Neural progenitor cell (in vitro differentiated cells): ENCODE measurements around the gene WWOX. TPM values are rescaled to one million over a fixed set of nuclear protein-coding genes. Genes with fewer than 3 reads are reported as not detected.

Experiments
- DNase-seq: peaks from one replicate; pipeline ENCODE4 v3.0.0-alpha.2; 2016; ENCODE audit warnings: low spot score
- H2AFZ ChIP-seq: fragments of 200-600 bp; sonication (generic); replicated peaks from 2 replicates; pipeline ENCODE4 v1.6.1; 2016; ENCODE audit warnings: antibody characterized with exemption
- H3F3A ChIP-seq: fragments of 200-600 bp; sonication (generic); 2 replicates; pipeline ENCODE4 v1.6.1; 2016; ENCODE audit warnings: antibody characterized with exemption, low read depth
- H3K27ac ChIP-seq: fragments of 200-600 bp; sonication (generic); 2 replicates; pipeline ENCODE4 v1.5.1; 2016; ENCODE audit warnings: mild to moderate bottlenecking
- H3K27me3 ChIP-seq: fragments of 200-600 bp; sonication (generic); 2 replicates; pipeline ENCODE4 v1.6.1; 2016; ENCODE audit warnings: mild to moderate bottlenecking, moderate library complexity
- H3K36me3 ChIP-seq: fragments of 200-600 bp; sonication (generic); 2 replicates; pipeline ENCODE4 v1.5.1; 2016
- H3K4me1 ChIP-seq: fragments of 200-600 bp; sonication (generic); 2 replicates; pipeline ENCODE4 v1.6.1; 2016; ENCODE audit warnings: mixed run types
- H3K4me2 ChIP-seq: fragments of 200-600 bp; sonication (generic); 2 replicates; pipeline ENCODE4 v1.6.1; 2016
- H3K4me3 ChIP-seq: fragments of 200-600 bp; sonication (generic); 2 replicates; pipeline ENCODE4 v1.5.1; 2016
- H3K79me2 ChIP-seq: fragments of 200-600 bp; sonication (generic); 2 replicates; pipeline ENCODE4 v1.6.1; 2016; ENCODE audit warnings: low read depth
- H3K9ac ChIP-seq: fragments of 200-600 bp; sonication (generic); 2 replicates; pipeline ENCODE4 v1.6.1; 2016
- H3K9me3 ChIP-seq: fragments of 200-600 bp; sonication (generic); 2 replicates; pipeline ENCODE4 v1.5.1; 2016; ENCODE audit warnings: low read depth
- H4K20me1 ChIP-seq: fragments of 200-600 bp; sonication (generic); 2 replicates; pipeline ENCODE4 v1.6.1; 2016; ENCODE audit warnings: low read depth
- H3K27ac Mint-ChIP-seq: 3 replicates; pipeline ENCODE4 v1.8.0; 2021; ENCODE audit warnings: mixed read lengths
- H3K27me3 Mint-ChIP-seq: 2 replicates; pipeline ENCODE4 v1.8.0; 2022; ENCODE audit warnings: low read depth, mild to moderate bottlenecking, inconsistent platforms, moderate library complexity, mixed read lengths; ENCODE audit not compliant: insufficient read depth
- H3K36me3 Mint-ChIP-seq: 3 replicates; pipeline ENCODE4 v1.8.0; 2021; ENCODE audit warnings: mixed read lengths
- H3K4me1 Mint-ChIP-seq: 3 replicates; pipeline ENCODE4 v1.8.0; 2021; ENCODE audit warnings: mixed read lengths
- H3K4me3 Mint-ChIP-seq: 3 replicates; pipeline ENCODE4 v1.8.0; 2021; ENCODE audit warnings: mild to moderate bottlenecking, moderate library complexity, mixed read lengths
- H3K9me3 Mint-ChIP-seq: 3 replicates; pipeline ENCODE4 v1.8.0; 2020; ENCODE audit warnings: mixed read lengths
- EZH2 ChIP-seq: fragments of 200-600 bp; sonication (generic); IDR thresholded peaks from 2 replicates; pipeline ENCODE4 v1.6.1; 2017; ENCODE audit warnings: antibody characterized with exemption, mild to moderate bottlenecking, moderate library complexity
- EZH2phosphoT487 ChIP-seq: fragments of 200-600 bp; sonication (generic); IDR thresholded peaks from 2 replicates; pipeline ENCODE4 v1.6.1; 2017; ENCODE audit warnings: antibody characterized with exemption
- total RNA-seq: library from RNA; depleted of rRNA; stranded (reverse); fragments of >200 nt; gene quantifications from 2 replicates; pipeline ENCODE4 v1.2.3, GENCODE V29; 2015; ENCODE audit warnings: low replicate concordance
- TF ChIP-seq, protein P1 (sequence below): fragments of 200-600 bp; sonication (generic); IDR thresholded peaks from 2 replicates; pipeline ENCODE4 v1.5.1; 2017; ENCODE audit warnings: antibody characterized with exemption, mild to moderate bottlenecking

WWOX gene
- total RNA-seq, 1 donor from 2014 or later: 63.7 TPM

DNA sequence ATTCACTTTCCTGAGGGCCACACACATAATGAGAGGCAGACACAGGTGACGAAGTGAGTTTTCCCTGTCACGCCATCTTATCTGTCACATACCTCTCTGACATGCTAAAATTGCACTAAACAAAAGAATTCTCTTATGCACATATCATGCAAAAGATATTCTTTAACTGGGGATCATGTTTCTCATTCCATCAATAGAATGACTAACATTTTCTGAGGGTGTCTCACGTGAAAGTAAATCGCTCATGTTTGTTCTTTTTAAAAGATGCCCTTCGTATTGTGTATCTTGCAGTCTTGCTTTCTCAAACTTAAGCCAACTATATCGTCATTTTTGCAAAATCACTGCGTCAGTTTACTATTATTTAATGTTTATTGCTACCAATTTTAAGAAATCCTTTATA is 306.4 kb downstream of the WWOX start:
- TF ChIP-seq EZH2phosphoT487: no peak
- TF ChIP-seq, protein P1, sequence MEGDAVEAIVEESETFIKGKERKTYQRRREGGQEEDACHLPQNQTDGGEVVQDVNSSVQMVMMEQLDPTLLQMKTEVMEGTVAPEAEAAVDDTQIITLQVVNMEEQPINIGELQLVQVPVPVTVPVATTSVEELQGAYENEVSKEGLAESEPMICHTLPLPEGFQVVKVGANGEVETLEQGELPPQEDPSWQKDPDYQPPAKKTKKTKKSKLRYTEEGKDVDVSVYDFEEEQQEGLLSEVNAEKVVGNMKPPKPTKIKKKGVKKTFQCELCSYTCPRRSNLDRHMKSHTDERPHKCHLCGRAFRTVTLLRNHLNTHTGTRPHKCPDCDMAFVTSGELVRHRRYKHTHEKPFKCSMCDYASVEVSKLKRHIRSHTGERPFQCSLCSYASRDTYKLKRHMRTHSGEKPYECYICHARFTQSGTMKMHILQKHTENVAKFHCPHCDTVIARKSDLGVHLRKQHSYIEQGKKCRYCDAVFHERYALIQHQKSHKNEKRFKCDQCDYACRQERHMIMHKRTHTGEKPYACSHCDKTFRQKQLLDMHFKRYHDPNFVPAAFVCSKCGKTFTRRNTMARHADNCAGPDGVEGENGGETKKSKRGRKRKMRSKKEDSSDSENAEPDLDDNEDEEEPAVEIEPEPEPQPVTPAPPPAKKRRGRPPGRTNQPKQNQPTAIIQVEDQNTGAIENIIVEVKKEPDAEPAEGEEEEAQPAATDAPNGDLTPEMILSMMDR: no peak
- TF ChIP-seq EZH2: no peak
- Histone ChIP-seq H3K27me3 (no peaks in the 10 kb centered on the region), H3K36me3 (no peaks in the 10 kb centered on the region), H3K79me2 (no peaks in the 10 kb centered on the region), H3K4me1 (no peaks in the 10 kb centered on the region), H3K27ac (no peak overlapping the region), H3K9ac (no peak overlapping the region), H3K9me3 (no peaks in the 10 kb centered on the region), H3F3A (no peaks in the 10 kb centered on the region), H4K20me1 (no peaks in the 10 kb centered on the region), H3K4me2 (no peak overlapping the region), H3K4me3 (no peak overlapping the region), H2AFZ (no peak overlapping the region)
- Mint-ChIP-seq H3K4me1 (no peaks in the 10 kb centered on the region), H3K36me3 (peaks cover 5% of the 10 kb centered on the region), H3K9me3 (peaks cover 13% of the 10 kb centered on the region), H3K27ac (no peak overlapping the region), H3K27me3 (peaks cover 2% of the 10 kb centered on the region), H3K4me3 (no peak overlapping the region)
- no peak for DNase-seq

DNA sequence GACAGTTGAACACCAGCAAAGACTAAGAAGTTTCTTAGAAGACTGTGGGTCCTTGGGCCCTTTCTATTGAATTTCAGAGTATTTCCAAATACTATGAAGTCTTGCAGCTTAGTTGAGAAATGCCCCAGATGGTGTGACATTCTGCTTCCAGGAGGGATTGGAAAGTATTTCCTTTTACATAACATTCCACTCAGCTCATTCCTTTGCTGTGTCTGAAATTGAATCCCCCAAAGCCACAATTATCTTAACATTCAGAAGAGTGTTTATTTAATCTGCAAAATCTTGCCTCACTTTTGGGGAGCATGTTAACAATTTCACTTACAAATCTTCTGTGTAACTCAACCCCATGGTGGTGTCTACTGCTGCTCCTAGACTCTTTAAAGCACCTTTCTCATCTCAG is 307.7 kb downstream of the WWOX start:
- Mint-ChIP-seq H3K4me3 (no peak overlapping the region), H3K27me3 (no peaks in the 10 kb centered on the region), H3K9me3 (peaks cover 16% of the 10 kb centered on the region), H3K4me1 (no peaks in the 10 kb centered on the region), H3K36me3 (peaks cover 5% of the 10 kb centered on the region), H3K27ac (peak overlapping the region; percentile 9)
- TF ChIP-seq EZH2 (no peak), EZH2phosphoT487 (no peak)
- TF ChIP-seq, protein P1: no peak
- Histone ChIP-seq H3F3A (no peaks in the 10 kb centered on the region), H3K9me3 (no peaks in the 10 kb centered on the region), H3K27ac (no peak overlapping the region), H3K9ac (no peak overlapping the region), H2AFZ (no peak overlapping the region), H3K27me3 (no peaks in the 10 kb centered on the region), H3K79me2 (no peaks in the 10 kb centered on the region), H3K4me1 (no peaks in the 10 kb centered on the region), H3K36me3 (no peaks in the 10 kb centered on the region), H3K4me3 (no peak overlapping the region), H3K4me2 (no peak overlapping the region), H4K20me1 (no peaks in the 10 kb centered on the region)
- DNase-seq: no peak

DNA sequence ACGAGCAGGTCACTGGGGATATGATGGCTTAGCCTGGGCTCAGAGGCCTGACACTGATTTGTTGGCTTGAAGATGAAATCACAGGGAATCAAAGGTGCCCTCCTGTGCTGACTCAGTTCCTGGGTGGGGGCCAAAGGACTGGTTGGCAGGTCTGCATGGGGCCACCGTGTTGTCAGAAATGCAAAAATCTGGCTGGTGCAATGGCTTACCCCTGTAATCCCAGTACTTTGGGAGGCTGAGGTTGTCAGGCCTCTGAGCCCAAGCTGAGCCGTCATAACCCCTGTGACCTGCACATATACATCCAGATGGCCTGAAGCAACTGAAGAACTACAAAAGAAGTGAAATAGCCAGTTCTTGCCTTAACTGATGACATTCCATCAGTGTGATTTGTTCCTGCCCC is 314.2 kb downstream of the WWOX start:
- Histone ChIP-seq H2AFZ (no peak overlapping the region), H3K4me3 (no peak overlapping the region), H3K27me3 (no peaks in the 10 kb centered on the region), H3K9me3 (no peaks in the 10 kb centered on the region), H3K79me2 (no peaks in the 10 kb centered on the region), H3K4me1 (peaks cover 4% of the 10 kb centered on the region), H3K9ac (no peak overlapping the region), H4K20me1 (no peaks in the 10 kb centered on the region), H3K36me3 (no peaks in the 10 kb centered on the region), H3F3A (no peaks in the 10 kb centered on the region), H3K4me2 (no peak overlapping the region), H3K27ac (no peak overlapping the region)
- TF ChIP-seq EZH2: no peak
- TF ChIP-seq EZH2phosphoT487: no peak
- TF ChIP-seq, protein P1: no peak
- H3K36me3 Mint-ChIP-seq: peaks cover 4% of the 10 kb centered on the region
- no peaks in the 10 kb centered on the region for H3K4me1 Mint-ChIP-seq
- DNase-seq: no peak
- no peak overlapping the region for H3K4me3 Mint-ChIP-seq
- H3K27me3 Mint-ChIP-seq: no peaks in the 10 kb centered on the region
- peaks cover 26% of the 10 kb centered on the region for H3K9me3 Mint-ChIP-seq
- no peak overlapping the region for H3K27ac Mint-ChIP-seq

DNA sequence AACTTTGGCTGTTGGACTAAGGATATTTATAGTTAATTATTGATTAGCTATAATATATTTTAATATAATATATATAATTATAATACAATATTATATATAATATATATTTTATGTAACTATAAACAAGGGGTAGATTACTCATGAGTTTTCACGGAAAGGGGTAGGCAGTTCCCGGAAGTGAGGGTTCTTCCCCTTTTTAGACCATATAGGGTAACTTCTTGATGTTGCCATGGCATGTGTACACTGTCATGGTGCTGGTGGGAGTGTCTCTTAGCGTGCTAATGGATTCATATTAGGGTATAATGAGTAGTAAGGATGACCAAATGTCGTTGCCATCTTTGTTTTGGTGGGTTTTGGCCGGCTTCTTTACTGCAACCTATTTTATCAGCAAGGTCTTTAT is 315.6 kb downstream of the WWOX start:
- H3K4me2 ChIP-seq: no peak overlapping the region
- no peaks in the 10 kb centered on the region for H3K27me3 ChIP-seq
- TF ChIP-seq EZH2: no peak
- TF ChIP-seq, protein P1: no peak
- no peak for TF ChIP-seq EZH2phosphoT487
- H3F3A ChIP-seq: no peaks in the 10 kb centered on the region
- H4K20me1 ChIP-seq: no peaks in the 10 kb centered on the region
- DNase-seq: no peak
- H3K79me2 ChIP-seq: no peaks in the 10 kb centered on the region
- no peak overlapping the region for H3K27ac Mint-ChIP-seq
- H3K4me1 Mint-ChIP-seq: no peaks in the 10 kb centered on the region
- H3K36me3 Mint-ChIP-seq: peaks cover 3% of the 10 kb centered on the region
- peaks cover 4% of the 10 kb centered on the region for H3K4me1 ChIP-seq
- no peak overlapping the region for H2AFZ ChIP-seq
- H3K9me3 Mint-ChIP-seq: peaks cover 24% of the 10 kb centered on the region
- no peaks in the 10 kb centered on the region for H3K36me3 ChIP-seq
- H3K4me3 ChIP-seq: no peak overlapping the region
- H3K27me3 Mint-ChIP-seq: no peaks in the 10 kb centered on the region
- no peaks in the 10 kb centered on the region for H3K9me3 ChIP-seq
- H3K9ac ChIP-seq: no peak overlapping the region
- H3K27ac ChIP-seq: no peak overlapping the region
- no peak overlapping the region for H3K4me3 Mint-ChIP-seq
